AG20443 (cell line): ENCODE measurements around the gene RAMACL.
A peak's percentile ranks its signal among the peaks of the same experiment; 100 is the strongest.

Experiments
- DNase-seq: peaks from one replicate; pipeline ENCODE4 v3.0.0; 2012; ENCODE audit warnings: low spot score, mixed read lengths

The RAMACL gene

GRCh38 chr6:166573511-166574216 is 12.8 kb downstream of the RAMACL start:
- no peak for DNase-seq

- DNase-seq, result peak; percentile 37
Measured at GRCh38 chr6:166572370-166573261, 13.9 kb downstream of the RAMACL start.

GRCh38 chr6:166570929-166571713 is 15.4 kb downstream of the RAMACL start:
- DNase-seq, result no peak

- no peak for DNase-seq
Measured at GRCh38 chr6:166569206-166569605, 17.3 kb downstream of the RAMACL start.

GRCh38 chr6:166567813-166568212 is 18.7 kb downstream of the RAMACL start:
- DNase-seq, result no peak

- peak; percentile 87 for DNase-seq
Measured at GRCh38 chr6:166567107-166567506, 19.4 kb downstream of the RAMACL start.

- DNase-seq, result no peak
Measured at GRCh38 chr6:166566026-166567011, 20.2 kb downstream of the RAMACL start.

GRCh38 chr6:166565084-166565967 is 21.2 kb downstream of the RAMACL start:
- no peak for DNase-seq

- no peak for DNase-seq
Measured at GRCh38 chr6:166563805-166564204, 22.7 kb downstream of the RAMACL start.

- no peak for DNase-seq
Measured at GRCh38 chr6:166563200-166563599, 23.3 kb downstream of the RAMACL start.

GRCh38 chr6:166562726-166563125 is 23.8 kb downstream of the RAMACL start:
- DNase-seq, result no peak

- DNase-seq, result peak; percentile 90
Measured at GRCh38 chr6:166561771-166562359, 24.6 kb downstream of the RAMACL start.

GRCh38 chr6:166560222-166560621 is 26.3 kb downstream of the RAMACL start:
- DNase-seq, result no peak

GRCh38 chr6:166559662-166560061 is 26.8 kb downstream of the RAMACL start:
- DNase-seq, result no peak

GRCh38 chr6:166559211-166559610 is 27.3 kb downstream of the RAMACL start:
- DNase-seq, result no peak

GRCh38 chr6:166558156-166559005 is 28.1 kb downstream of the RAMACL start:
- DNase-seq, result no peak

GRCh38 chr6:166556863-166557322 is 29.6 kb downstream of the RAMACL start:
- DNase-seq, result peak; percentile 93

GRCh38 chr6:166556336-166556735 is 30.1 kb downstream of the RAMACL start:
- DNase-seq, result no peak

- no peak for DNase-seq
Measured at GRCh38 chr6:166555086-166555485, 31.4 kb downstream of the RAMACL start.
